ENCODE data around the gene MCC. TPM values are rescaled to one million over a fixed set of nuclear protein-coding genes. Genes with fewer than 3 reads are reported as not detected.

Gene MCC
- total and polyA plus RNA-seq, 4 donors, result 9.0 to 47.3 (median 14.7) TPM

DNA sequence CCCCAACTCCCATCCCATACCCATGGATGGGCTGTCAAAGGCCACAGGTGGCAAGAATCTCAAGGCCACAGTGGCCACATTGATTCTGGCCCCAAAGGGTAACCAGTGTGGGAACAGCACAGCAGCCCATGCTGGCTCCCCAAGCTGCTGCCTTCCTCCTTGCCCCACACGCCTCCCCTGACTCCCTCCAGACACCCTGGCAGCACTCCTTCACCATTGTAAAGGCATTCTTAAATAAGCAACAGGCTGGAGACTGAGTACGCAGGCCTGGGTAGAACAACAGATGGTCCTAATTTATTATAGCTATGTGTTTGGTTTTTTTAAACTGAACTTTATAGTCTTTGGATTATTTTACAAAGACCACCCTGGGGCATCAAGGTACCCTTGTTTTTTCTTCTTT, 212.3 kb downstream of the MCC start:
- peaks cover 0 to 21% (median 1%) of the 10 kb centered on the region in 4 donors for H3K4me1 ChIP-seq (ENCODE audit: control insufficient read depth in 4 of 4, insufficient read depth in 4 of 4, low read length in 3 of 4)
- no peak overlapping the region for H3K27ac ChIP-seq (ENCODE audit: low read depth in 1 of 2, low read length in 2 of 2)
- no peaks in the 10 kb centered on the region for H3K27me3 ChIP-seq (ENCODE audit: control insufficient read depth in 4 of 4, insufficient read depth in 4 of 4, low read length in 3 of 4)
- H3K4me3 ChIP-seq (ENCODE audit: low read depth in 1 of 3, low read length in 3 of 3), result no peak overlapping the region
- TF ChIP-seq, protein P1, sequence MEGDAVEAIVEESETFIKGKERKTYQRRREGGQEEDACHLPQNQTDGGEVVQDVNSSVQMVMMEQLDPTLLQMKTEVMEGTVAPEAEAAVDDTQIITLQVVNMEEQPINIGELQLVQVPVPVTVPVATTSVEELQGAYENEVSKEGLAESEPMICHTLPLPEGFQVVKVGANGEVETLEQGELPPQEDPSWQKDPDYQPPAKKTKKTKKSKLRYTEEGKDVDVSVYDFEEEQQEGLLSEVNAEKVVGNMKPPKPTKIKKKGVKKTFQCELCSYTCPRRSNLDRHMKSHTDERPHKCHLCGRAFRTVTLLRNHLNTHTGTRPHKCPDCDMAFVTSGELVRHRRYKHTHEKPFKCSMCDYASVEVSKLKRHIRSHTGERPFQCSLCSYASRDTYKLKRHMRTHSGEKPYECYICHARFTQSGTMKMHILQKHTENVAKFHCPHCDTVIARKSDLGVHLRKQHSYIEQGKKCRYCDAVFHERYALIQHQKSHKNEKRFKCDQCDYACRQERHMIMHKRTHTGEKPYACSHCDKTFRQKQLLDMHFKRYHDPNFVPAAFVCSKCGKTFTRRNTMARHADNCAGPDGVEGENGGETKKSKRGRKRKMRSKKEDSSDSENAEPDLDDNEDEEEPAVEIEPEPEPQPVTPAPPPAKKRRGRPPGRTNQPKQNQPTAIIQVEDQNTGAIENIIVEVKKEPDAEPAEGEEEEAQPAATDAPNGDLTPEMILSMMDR (IDR thresholded peaks at IDR 0.05; ENCODE audit: low read depth, low read length, missing input control), result no peak
- WGBS, result 96% methylated on average over 2 of the region's 2 CpGs
- no peak overlapping the region for H3K9ac ChIP-seq (ENCODE audit: low read depth in 1 of 2, low read length in 2 of 2)
- H3K36me3 ChIP-seq (ENCODE audit: control insufficient read depth in 4 of 4, insufficient read depth in 3 of 4, low read depth in 1 of 4, low read length in 3 of 4), result no peaks in the 10 kb centered on the region
- no peaks in the 10 kb centered on the region for H3K9me3 ChIP-seq (ENCODE audit: control insufficient read depth in 4 of 4, low read length in 3 of 4)
- DNase-seq (ENCODE audit: low spot score), result no peak

DNA sequence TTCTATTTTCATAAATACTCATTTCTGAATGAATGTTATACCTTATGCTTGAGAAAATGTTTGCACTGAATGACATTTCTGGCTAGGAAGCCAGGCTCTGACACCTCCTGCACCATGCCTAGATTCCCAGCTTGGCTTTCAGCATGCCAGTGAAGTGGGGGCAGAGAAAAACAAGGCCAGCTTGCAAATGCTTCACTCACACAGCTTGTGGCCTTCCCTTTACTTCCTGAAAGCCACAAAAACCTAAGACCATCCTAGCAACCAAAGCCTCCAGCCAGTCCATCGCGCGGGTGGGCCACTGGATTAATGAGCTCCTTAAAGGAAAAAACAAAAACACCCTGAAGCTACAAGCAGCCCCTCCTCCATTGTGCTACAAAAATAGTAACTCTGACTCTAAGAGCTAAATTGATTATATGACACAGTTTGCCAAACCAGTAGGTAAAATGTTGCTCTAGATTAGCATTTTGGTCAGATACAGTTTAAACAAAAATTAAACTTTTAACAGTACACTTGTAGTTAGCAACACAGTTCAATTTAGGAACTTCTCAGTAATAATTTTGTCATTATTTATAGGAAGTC, 213.3 kb downstream of the MCC start:
- H3K4me1 ChIP-seq (ENCODE audit: control insufficient read depth in 4 of 4, insufficient read depth in 4 of 4, low read length in 3 of 4), result peaks cover 0 to 26% (median 2%) of the 10 kb centered on the region in 4 donors
- H3K27me3 ChIP-seq (ENCODE audit: control insufficient read depth in 4 of 4, insufficient read depth in 4 of 4, low read length in 3 of 4), result no peaks in the 10 kb centered on the region
- no peak overlapping the region for H3K27ac ChIP-seq (ENCODE audit: low read depth in 1 of 2, low read length in 2 of 2)
- H3K4me3 ChIP-seq (ENCODE audit: low read depth in 1 of 3, low read length in 3 of 3), result no peak overlapping the region
- no peak for DNase-seq (ENCODE audit: low spot score)
- no peaks in the 10 kb centered on the region for H3K9me3 ChIP-seq (ENCODE audit: control insufficient read depth in 4 of 4, low read length in 3 of 4)
- 74% methylated on average over 3 of the region's 3 CpGs for WGBS
- TF ChIP-seq RXRA (IDR thresholded peaks at IDR 0.05) (no peak), SP1 (IDR thresholded peaks at IDR 0.05) (no peak), NR2F2 (IDR thresholded peaks at IDR 0.05) (no peak), HNF4A (conservative IDR thresholded peaks at IDR 0.05) (no peak), REST (IDR thresholded peaks at IDR 0.05) (no peak), ATF3 (IDR thresholded peaks at IDR 0.05) (no peak), GABPA (IDR thresholded peaks at IDR 0.05 in 1 of 2, conservative IDR thresholded peaks at IDR 0.05 in 1 of 2) (no peak), TAF1 (conservative IDR thresholded peaks at IDR 0.05) (no peak), YY1 (IDR thresholded peaks at IDR 0.05) (no peak), RAD21 (IDR thresholded peaks at IDR 0.05) (no peak), HNF4G (IDR thresholded peaks at IDR 0.05) (no peak), FOXA1 (IDR thresholded peaks at IDR 0.05) (no peak), JUND (IDR thresholded peaks at IDR 0.05) (no peak), FOXA2 (IDR thresholded peaks at IDR 0.05) (no peak), MAX (IDR thresholded peaks at IDR 0.05) (no peak), EGR1 (IDR thresholded peaks at IDR 0.05; ENCODE audit: low read depth in 2 of 2) (no peak)
- TF ChIP-seq, protein P1 (IDR thresholded peaks at IDR 0.05; ENCODE audit: low read depth, low read length, missing input control), result no peak
- TF ChIP-seq, protein P2, sequence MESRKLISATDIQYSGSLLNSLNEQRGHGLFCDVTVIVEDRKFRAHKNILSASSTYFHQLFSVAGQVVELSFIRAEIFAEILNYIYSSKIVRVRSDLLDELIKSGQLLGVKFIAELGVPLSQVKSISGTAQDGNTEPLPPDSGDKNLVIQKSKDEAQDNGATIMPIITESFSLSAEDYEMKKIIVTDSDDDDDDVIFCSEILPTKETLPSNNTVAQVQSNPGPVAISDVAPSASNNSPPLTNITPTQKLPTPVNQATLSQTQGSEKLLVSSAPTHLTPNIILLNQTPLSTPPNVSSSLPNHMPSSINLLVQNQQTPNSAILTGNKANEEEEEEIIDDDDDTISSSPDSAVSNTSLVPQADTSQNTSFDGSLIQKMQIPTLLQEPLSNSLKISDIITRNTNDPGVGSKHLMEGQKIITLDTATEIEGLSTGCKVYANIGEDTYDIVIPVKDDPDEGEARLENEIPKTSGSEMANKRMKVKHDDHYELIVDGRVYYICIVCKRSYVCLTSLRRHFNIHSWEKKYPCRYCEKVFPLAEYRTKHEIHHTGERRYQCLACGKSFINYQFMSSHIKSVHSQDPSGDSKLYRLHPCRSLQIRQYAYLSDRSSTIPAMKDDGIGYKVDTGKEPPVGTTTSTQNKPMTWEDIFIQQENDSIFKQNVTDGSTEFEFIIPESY (IDR thresholded peaks at IDR 0.05), result no peak
- no peak overlapping the region for H3K9ac ChIP-seq (ENCODE audit: low read depth in 1 of 2, low read length in 2 of 2)
- H3K36me3 ChIP-seq (ENCODE audit: control insufficient read depth in 4 of 4, insufficient read depth in 3 of 4, low read depth in 1 of 4, low read length in 3 of 4), result no peaks in the 10 kb centered on the region

Measured in liver (tissue), 9 donors.